ENCODE measurements around the gene RAPGEF6.
A peak's percentile ranks its signal among the peaks of the same experiment; 100 is the strongest.
"Not testable (repeated sequence)": the region's sequence is repeated elsewhere in the genome, so short reads cannot be mapped to it uniquely, and the experiment has no call there.

Gene RAPGEF6

GRCh38 chr5:131608597-131608996 lies 26.4 kb downstream of the RAPGEF6 start:
- no peak for DNase-seq

- no peak for DNase-seq
Measured at GRCh38 chr5:131607903-131608540, 27.0 kb downstream of the RAPGEF6 start.

GRCh38 chr5:131607418-131607817 lies 27.6 kb downstream of the RAPGEF6 start:
- DNase-seq = no peak

GRCh38 chr5:131605086-131605485 lies 29.9 kb downstream of the RAPGEF6 start:
- no peak for DNase-seq

GRCh38 chr5:131595088-131596033 lies 39.7 kb downstream of the RAPGEF6 start:
- no peak for DNase-seq

- no peak for DNase-seq
Measured at GRCh38 chr5:131593921-131594320, 41.1 kb downstream of the RAPGEF6 start.

GRCh38 chr5:131593436-131593835 lies 41.6 kb downstream of the RAPGEF6 start:
- not testable (repeated sequence) for DNase-seq

GRCh38 chr5:131589510-131590348 lies 45.3 kb downstream of the RAPGEF6 start:
- DNase-seq = peak; percentile 72 to 84

- DNase-seq = no peak
Measured at GRCh38 chr5:131587541-131587940, 47.5 kb downstream of the RAPGEF6 start.

- DNase-seq = no peak
Measured at GRCh38 chr5:131581702-131582101, 53.3 kb downstream of the RAPGEF6 start.

GRCh38 chr5:131579917-131580671 lies 54.9 kb downstream of the RAPGEF6 start:
- DNase-seq = no peak

- no peak for DNase-seq
Measured at GRCh38 chr5:131575660-131576227, 59.3 kb downstream of the RAPGEF6 start.

- DNase-seq = no peak
Measured at GRCh38 chr5:131571669-131572168, 63.3 kb downstream of the RAPGEF6 start.

- DNase-seq = no peak
Measured at GRCh38 chr5:131570757-131571156, 64.3 kb downstream of the RAPGEF6 start.

- DNase-seq = no peak
Measured at GRCh38 chr5:131564229-131564652, 70.8 kb downstream of the RAPGEF6 start.

GRCh38 chr5:131563434-131564228 lies 71.4 kb downstream of the RAPGEF6 start:
- DNase-seq = peak in 1 of 2 experiments; percentile 34

GRCh38 chr5:131550606-131551005 lies 84.4 kb downstream of the RAPGEF6 start:
- no peak for DNase-seq

- peak; percentile 83 to 86 for DNase-seq
Measured at GRCh38 chr5:131548176-131548575, 86.9 kb downstream of the RAPGEF6 start.

- DNase-seq = no peak
Measured at GRCh38 chr5:131545845-131546244, 89.2 kb downstream of the RAPGEF6 start.

- DNase-seq = no peak
Measured at GRCh38 chr5:131542723-131543122, 92.3 kb downstream of the RAPGEF6 start.

- DNase-seq = no peak
Measured at GRCh38 chr5:131541762-131542161, 93.3 kb downstream of the RAPGEF6 start.
